Fibroblast of skin of scalp (primary cell): Measurements from ENCODE around the gene DISC1.
"Not testable (repeated sequence)": the region's sequence is repeated elsewhere in the genome, so short reads cannot be mapped to it uniquely, and the experiment has no call there.

ENCODE experiments used
- DNase-seq: peaks from one replicate; pipeline ENCODE4 v3.0.0-alpha.2; 2013

The DISC1 gene

DNA sequence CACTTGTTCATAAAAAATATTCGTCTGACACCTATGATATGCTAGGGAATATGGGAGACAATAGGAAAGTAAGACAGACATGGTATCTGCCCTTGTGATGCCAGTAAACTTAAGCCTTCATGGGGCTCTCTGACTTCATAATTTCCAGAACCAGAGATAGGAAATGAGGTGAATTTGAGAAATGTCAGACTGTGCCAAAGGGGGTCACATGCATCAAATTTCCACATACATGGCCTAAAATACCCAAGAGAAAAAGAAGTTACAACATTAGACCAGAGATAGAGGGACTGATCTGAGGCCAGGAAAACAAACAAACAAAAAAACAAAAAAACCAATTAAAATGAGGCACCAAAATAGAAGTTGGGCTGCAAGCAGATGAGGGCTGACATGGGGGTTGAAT, 75.7 kb downstream of the DISC1 start:
- DNase-seq, result no peak

DNA sequence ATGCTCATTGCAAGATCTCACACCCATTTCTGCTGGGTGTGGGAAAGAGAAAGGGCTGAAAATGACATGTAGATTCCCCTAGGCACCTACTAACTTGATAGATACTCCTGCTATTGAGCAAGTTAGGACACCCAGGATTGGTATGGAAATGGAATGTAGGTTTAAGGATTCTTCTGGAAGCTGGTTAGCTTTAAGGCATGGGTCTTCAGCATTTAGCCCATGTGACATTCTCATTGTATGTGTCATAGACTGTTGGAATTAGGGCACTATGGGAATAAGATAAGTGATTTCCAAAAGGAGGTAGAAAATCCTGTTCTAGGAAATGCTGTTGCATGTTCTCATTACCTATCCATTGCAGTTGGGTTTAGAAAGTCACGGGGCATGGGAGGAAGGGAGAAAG, 76.2 kb downstream of the DISC1 start:
- peak; percentile 83 for DNase-seq

DNA sequence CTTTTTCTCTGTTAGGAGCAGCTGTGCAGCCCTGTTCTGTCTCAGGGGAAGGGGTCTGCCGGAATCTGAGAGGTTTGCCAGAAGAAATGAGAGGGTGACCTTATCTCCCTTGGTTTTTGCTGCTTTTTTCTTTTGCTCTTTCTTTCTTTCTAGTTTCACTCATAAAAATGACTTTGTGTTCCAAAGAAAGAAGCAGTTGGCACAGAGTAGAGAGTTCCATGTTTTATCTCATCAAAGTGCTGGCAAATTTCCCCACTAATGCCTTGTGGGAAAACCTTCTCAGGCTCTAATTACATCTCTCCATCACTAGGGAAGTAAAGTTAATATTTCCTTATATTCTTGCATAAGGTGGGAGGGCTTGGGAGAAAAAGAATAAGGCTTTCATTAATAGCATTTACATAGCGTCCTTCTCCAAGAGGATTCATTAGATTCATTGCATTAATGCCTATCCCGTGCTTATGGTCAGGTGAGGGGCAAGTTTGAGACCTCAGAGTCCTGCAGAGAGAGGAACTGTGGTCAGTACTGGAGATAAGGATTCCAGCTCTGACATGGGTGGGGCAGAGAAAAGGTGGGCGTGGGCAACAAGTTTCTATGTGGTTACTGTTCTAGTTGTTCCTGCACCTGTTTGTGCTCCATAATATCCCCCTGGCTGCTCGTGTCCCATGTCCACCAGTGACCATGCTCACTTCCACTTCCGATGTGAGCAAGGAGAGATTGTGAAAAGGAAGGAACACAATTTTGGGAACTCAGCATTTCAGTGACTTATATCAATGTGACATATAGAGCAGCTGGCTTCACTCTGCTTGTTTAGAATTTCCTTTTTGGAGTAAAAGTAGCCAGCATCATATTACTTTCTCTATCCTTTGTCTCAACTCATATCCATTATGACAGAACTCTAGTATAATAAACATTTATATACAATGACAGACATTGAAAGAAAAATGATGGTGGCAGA, 79.5 kb downstream of the DISC1 start:
- no peak for DNase-seq

DNA sequence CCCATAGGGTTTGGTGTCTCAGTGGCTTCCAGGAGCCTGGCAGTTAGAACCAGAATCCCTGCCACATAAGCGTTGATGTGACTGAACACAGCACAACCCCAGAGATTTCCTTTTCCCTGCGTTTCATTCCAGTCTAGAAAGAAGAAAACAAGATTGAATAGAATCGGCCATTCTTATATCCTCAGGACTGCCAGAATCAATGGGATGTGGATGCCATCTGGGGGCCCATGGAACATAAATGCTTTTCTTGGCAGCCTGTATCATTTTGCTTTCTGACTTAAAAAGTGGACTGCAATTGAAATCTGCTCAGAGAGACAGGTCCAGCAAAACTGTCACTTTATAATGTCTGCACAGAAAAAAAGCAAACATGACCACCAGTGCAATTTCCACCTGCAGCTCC, 80.3 kb downstream of the DISC1 start:
- DNase-seq, result no peak

DNA sequence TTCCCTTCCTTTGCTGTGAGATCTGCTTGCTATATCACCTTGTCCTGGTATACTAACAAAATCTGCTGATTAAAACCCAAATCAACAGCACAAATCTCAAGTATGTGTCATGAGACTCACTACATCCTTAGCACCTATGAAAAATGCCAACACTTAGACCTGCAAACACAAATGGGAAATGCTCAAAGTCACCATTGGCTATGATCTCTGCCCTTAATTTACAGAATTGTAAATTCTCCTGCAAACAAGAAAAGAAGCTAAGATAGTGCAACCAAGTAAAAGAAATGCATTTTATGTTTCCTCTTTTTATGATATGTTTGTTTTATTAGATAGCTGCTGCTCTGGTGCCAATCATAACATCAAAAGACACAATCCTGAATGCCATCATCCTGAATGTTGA, 80.8 kb downstream of the DISC1 start:
- no peak for DNase-seq

DNA sequence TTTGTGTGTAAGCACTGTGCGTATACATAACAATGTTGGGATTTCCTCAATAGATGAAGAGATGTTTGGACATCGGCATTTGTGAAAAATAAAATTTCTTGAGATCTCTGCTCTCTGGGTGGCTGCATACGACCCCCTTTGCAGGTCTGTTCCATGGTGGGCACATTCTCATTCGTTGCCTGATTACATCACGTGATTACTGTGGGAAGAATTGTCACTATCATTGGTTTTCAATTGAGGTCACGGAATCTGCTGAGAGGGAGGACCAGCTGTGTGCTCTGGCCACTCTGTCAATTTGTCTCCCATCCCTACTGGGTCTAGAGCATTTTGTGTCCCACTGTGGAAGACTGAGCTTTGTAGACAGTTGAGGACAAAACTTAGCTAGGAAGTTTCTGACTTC, 81.8 kb downstream of the DISC1 start:
- no peak for DNase-seq

DNA sequence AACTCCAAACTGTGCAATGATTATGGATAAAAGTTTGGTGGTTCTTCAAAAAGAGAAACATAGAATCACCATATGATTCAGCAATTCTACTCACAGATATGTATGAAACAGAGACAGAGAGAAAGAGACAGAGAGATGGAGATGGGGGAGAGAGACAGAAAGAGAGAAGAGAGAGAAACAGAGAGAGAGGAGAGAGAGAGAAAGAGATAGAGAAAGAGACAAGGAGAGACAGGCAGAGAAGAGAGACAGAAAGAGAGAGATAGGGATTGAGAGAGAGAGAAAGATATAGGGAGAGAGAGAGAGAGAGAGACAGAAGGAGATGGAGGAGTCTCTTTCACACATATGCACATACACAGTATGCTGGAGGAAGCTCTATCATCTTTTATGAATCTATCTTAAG, 87.8 kb downstream of the DISC1 start:
- DNase-seq, result no peak

DNA sequence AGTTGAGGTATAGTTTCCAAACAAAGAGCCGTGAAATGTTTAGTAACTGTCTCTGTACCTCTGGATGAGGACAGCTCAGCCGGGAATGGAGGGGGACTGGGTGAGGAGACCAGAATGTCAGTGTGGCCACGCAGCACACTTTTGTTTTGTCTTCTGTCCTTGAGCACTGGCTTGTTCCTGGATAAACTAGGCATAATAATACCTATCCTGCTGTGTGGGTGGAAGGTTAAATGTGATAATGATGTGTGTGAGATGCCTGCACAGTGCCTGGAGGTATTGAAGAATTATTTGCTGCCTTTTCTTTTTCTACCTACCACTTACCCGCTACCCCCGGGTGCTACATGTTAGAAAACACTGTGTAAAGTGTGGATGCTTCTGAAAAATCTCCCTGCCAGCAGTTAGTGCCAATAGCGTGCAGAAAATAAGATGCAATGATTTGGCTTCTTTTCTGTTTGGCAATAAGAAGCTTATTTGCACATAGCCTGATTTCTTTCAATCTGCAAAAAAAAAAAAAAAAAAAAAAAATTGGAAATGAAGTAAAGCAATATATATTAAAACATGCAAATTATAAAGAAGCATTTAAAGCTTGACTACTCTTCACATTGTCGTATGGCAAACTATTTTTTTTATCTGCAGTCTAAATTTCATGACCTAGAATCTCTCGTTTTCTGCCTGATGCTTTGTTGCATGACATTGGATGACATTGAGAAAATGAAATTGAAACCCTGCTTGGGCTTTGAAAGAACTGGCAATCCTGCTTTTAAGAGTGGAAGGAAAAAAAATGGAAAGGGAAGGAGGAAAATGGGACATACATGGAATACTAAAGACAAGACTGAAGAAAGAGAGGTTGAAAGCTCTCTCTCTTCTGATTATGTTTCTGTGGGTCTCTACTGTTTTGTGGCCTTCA, 89.5 kb downstream of the DISC1 start:
- no peak for DNase-seq

DNA sequence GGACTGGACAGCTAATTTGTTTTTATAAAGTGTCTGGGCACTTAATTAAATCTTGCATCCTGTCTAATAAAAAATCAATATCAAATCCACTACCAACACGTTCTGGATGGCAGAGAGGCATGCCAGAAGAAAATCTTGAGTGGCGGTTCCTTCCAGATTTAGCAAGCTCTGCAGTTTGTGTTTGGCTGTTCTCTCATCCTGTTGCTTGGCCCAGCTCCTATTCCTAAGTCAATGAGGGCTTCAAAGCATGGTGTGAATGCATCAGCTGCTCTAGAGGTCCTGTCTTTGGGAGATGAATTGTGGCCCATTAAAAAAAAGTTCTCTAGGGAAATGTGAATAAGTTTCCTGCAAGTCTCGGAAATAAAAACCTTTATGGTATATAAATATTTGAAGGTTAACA, 90.3 kb downstream of the DISC1 start:
- DNase-seq, result no peak

DNA sequence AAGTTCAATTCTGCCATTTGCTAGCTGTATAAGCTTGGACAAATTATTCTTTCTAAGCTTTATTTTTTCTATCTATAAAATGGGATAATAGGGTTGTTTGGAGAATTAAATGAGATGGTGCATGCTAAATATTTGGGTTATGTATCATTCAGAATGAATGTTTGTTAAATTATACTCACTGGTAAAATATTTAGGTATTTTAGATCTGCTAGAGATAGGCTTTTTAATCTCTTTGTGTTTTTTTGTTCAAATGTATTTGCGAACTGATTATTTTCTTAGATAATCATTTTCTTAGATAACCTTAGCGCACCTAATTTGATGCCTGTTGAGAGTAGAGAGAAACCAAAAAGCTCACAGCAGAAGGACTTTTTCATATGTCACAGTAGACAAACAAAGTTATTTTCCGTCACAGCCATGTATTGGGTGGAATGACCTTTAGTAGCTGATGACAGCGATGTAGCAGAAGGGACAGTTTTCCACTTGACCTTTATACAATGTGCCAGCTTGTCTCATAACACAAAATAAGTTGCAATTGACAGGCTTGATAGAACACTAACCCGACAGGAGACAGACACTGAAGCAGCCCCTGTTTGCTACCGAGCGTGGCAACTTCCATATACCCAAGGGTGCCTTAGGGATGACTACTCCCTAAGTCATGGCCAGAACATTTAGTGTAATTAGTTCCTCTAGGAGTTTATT, 93.0 kb downstream of the DISC1 start:
- no peak for DNase-seq

DNA sequence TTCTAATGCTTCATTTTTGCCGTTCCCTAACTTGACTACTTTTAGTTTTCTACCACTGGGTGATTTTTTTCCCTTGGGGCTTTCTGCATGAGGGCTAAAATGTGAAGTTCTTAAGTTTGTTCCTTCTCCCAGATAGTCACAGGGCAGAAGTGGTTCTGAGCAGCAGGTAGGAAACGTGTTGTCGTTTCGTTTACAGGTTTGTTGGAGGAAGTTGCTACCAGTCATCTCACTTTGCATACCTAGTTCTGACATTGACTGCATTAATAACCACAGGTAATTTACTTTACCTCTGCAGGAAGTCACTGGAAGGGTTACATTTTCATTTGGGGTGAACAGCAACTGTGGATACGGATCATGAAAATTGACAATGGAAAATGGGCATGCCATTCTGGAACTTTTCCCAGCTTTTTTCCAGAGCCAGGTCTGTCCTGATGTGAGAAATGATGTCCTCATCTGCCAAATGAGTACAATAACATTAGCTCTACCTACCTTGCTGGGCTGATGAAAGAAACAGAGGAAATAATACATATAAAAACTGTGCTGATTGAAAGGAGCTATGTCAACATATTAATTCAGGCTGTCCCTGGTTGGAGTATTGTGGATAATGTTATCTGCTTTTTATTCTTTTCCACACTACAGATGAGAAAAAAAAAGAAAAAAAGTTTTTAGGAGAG, 94.2 kb downstream of the DISC1 start:
- DNase-seq, result no peak

DNA sequence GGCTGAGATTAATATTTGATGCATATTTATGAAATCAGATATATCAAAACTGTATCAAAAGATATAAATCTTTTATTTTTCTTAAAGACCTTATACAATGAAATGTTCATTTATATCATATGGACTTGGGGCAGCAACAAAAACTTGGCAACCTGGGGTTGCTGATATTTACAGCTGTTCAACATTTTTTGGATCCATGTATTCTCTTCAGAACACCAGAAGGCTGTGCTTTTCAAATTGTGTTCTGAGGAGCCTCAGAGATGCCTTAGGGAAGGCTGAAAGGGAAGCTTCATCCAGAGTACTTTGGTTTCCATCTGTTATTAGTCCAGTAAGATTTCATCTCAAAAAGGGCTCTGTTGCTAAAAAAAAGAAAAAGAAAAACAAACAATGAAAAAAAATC, 94.8 kb downstream of the DISC1 start:
- DNase-seq, result no peak

DNA sequence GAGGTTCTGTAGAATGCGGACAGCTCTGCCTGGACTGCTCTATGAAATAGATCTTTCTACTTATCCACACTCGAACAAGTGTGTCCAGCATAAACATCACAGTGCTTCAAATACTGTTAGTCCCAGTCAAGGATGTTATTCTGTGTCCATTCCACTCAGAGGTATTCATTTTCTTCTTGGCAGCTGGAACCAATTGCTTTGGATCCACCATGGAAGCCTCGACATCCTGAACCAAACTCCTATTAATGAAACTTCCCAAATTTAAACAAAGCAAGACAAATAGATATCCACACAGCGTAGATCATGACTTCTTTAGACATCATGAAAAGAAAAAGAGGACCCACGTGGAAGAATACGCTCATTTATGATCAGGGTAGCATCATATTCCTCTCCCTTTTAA, 95.8 kb downstream of the DISC1 start:
- no peak for DNase-seq

DNA sequence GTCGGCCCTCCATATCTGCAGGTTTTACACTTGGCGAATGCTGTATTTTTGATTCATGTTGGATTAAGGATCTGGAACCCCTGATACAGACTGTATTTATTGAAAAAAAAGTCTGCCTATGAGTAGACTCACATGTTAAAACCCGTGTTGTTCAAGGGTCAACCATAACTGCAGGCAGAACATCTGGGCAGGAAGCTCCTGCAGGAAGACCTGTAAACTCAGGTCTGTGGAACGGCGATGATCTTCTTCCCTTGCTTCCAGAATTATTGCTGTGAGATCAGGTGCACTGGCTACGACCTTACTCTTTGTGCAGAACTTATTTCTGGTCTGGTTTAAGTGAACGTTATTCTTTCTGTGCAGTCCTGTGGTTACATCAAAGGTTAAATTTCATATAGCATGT, 96.6 kb downstream of the DISC1 start:
- DNase-seq, result no peak

DNA sequence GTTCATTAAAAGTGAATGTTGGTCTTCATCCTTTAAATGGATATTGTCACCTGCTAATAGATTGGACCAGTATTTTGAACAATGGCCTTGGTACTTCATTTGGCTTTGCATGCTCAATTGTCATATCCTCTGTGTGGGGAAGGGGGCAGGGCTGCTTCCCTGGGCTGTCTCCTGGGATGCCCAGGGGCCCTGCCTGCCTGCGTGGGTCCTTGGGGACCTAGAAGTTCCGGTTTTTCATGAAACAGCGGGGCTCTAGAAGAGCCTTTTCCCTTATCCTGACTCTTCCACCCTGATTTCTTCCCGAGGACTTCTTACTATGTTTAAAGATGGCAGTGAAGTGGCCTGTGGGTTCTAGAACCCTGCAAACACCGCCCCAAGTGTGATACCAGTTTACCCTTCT, 97.5 kb downstream of the DISC1 start:
- DNase-seq, result no peak

DNA sequence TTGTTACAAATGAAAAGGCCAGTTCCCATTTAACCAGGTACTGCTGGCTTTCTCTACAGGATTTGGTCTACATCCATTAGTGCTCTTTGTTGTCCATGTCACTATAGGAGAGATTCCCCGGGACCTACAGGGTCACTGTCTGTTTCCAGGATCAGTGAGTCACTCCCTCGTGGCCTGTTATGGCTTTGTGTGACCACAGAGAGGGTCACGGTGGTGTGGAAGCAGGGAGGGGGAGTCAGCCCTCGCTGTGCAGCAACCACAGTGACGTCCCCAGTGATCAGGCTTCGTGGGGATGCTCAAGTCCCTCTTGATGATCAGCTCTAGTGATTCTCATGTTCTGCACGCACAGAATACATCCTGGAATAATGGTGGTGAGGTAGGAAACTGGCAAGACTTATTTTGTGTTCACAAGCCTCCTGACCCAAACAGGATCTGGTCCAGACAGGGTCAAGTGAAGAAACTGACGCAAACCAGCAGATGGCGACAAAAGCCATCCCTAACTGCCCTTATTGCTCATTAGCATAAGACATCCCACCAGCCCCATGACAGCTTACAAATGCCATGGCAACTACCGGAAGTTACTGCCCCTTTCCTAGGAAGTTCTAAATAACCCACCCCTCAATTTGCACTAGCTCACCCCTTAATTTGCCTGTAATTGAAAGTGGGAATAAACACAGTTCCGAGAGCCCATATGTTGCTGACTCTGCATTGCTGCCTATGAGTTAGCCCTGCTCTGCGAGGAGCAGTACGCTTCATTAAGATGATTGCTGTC, 98.5 kb downstream of the DISC1 start:
- DNase-seq, result peak; percentile 54

DNA sequence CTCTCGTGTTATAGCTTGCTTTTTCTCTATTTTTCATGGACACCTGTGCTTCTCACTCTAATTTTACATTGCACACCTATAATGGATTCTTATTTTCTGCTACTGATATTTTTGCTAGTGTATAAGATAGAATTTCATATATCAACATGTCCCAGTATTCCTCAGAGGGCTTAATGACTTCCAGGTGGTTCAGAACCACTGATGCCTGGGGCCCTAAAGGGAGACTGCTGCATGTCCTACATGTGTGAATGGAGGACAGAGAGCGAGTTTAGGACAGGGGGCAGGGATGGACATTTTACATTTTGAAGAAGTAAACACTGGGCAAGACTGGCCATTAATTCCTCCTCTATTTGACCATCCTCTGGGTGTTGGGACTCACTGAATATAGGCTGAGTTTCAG, 100.6 kb downstream of the DISC1 start:
- DNase-seq, result no peak

DNA sequence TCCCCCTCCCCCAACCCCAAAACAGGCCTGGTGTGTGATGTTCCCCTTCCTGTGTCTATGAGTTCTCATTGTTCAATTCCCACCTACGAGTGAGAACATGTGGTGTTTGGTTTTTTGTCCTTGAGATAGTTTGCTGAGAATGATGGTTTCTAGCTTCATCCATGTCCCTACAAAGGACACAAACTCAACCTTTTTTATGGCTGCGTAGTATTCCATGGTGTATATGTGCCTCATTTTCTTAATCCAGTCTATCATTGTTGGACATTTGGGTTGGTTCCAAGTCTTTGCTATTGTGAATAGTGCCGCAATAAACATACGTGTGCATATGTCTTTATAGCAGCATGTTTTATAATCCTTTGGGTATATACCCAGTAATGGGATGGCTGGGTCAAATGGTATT, 102.4 kb downstream of the DISC1 start:
- DNase-seq, result not testable (repeated sequence)

DNA sequence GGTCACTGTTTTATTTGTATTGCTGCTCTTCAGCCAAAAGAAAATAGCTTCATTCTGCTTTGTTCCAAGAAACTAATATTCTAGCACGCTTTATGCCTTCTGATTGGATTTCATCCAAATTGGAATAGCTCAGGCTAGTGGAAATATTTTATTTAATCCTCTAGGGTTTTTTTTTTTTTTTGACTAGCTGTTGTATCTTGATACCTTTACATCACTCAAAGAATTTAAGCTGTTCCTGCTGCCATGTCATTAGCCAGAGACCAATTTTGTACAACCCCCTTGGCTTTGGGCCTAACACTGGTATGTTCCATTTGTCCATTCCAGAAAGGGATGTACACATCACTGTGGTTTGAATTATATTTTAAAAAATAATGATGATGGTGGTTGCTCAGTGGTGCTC, 103.0 kb downstream of the DISC1 start:
- DNase-seq, result peak; percentile 75

DNA sequence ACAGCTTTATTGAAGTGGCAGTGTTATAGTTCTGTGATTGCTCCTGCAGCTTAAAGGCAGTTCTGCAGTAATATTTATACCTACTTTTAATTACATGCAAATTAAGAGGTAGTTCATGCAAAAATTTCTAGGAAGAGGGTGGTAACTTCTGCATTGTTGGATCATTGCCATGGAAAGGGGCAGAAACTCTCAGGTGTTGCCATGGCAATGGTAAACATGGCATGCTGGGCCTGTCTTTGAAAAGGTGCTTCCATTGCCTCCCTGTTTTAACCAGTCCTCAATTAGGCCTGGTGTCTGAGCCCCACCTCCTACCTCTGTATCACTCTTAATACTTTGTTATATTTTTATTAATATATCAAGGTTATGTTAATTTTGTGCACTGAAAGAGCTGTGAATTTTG, 104.7 kb downstream of the DISC1 start:
- no peak for DNase-seq

DNA sequence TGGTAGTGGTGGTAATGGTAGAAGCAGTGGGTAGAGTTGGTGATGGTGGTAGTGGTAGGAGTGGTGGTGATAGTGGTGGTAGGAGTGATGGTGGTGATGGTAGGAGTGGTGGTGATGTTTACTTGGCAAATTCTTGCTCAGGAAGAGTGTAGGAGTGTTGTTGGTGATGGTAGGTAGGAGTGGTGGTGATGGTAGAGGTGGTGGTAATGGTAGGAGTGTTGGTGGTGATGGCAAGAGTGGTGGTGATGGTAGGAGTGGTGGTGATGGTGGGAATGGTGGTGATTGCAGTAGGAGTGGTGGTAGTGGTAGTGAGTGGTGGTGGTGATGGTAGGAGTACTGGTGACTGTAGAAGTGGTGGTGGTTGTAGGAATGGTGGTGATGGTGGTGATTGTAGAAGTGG, 106.5 kb downstream of the DISC1 start:
- DNase-seq, result no peak

DNA sequence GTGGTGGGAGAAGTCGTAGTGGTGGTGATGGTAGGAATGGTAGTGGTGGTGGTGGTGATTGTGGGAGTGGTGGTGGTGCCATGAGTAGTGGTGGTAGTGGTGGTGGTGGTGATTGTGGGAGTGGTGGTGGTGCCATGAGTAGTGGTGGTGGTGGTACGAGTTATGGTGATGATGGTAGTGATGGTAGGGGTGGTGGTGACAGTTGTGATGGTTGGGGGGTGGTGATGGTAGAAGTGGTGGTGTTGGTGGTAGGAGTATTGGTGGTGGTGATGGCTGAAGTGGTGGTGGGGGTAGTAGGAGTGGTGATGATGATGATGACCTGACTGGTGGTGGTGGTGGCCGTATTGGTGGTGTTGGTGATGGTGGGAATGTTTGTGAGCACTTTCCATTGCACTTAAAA, 107.1 kb downstream of the DISC1 start:
- DNase-seq, result no peak
